ENCODE data around the gene FBXL4. TPM values are rescaled to one million over a fixed set of nuclear protein-coding genes. Genes with fewer than 3 reads are reported as not detected.

FBXL4 gene
- total RNA-seq, result 10 to 100 TPM; 13.6 to 18.7 TPM
- long read RNA-seq, full-length matches to known transcripts, result 10 of 15 reads
- long read RNA-seq, partial matches to known transcripts, result 4 of 15 reads
- long read RNA-seq, other reads (novel, unspliced or antisense), result 1 of 15 reads

DNA sequence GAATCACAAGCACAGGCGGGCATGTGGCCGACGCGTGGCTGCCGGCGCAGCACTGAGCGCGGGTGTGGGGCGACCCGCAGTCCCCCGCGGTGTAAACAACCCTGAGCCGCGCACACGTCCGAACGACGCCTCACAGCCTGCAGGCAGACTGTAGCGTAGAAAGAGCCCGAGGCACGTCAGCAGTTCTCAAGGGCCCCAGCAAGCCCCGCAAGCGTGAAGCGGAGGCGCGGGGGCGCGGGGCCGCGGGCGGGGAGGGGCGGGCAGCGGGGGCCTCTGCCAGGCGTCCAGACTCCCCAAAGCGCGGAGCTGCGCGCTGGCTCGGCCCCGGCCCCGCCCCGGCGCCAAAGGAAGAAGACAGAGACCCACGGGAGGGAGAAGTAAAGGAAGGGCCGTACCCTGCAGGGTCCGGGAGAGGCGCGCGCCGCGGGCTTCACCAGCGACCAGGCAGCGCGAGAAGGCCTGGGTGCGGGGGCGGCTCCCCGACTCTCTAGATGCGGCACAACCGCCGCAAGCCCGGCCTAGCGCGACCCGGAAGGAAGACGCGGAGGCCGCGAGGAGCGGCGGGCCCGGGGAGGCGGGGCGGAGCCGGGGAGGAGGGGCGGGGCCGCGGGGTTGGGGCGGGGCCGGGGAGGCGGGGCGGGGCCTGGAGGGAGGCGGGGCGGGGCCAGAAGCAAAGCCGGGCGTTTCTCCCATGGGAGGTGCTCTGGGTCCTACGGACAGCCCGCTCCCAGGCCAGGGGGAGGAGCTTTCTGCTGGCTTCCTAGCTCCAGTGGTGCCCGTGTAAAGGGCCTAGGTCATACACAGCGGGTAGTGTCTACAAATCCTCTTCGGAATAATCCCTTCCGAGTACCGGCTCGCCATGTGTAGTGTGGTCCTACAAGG lies at the start of gene FBXL4:
TSS of gene FBXL4 (minus strand) at position 536 of the 882 bp plus-strand sequence. CDS start 20,958 bp downstream, outside the sequence.
- DNase-seq (peak; percentile 89), ATAC-seq (peak; percentile 97 to 98)
- intact Hi-C loops (cut with DNase I), result no loop called here

DNA sequence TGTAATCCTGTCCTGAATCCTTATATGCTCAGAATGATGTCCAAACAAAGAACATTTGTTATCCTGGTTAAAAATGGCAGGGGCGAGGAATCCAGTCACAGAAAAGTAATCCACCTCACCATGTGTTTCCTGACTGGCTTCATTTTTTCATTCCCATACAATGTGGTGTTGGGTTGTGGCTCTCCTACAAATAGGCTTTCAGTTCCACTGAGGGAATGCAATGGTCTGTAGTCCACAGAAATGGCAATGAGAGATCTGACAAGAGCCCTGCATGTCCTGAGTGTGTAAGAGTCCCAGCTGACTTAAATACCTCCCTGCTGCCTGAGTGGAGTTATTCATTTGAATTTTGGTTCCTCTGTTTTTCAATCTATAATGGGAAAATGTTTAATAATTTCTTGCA lies 47.4 kb upstream of the FBXL4 start:
- DNase-seq (no peak), ATAC-seq (no peak)
- intact Hi-C loops (cut with DNase I), result no loop called here

DNA sequence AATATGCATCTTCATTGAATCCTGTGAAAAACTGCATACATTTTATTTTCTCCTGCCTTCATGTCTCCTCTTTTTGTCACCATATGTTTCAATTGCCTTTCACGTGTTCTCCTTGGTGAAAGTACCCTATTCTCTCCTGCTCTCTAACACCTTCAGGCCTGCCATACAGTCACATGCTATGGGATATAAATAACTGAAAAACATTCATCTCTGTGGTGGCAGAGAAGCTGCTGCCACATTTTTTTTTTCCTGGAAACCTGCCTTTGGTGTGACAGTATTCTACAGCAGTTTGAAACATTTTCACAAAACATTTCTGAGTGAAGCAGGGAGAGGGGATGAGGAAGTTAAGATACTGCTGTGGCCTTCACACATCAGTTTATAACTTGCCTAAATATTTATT lies 44.8 kb upstream of the FBXL4 start:
- intact Hi-C loops (cut with DNase I), result no loop called here
- DNase-seq (no peak), ATAC-seq (peak; percentile 57 to 71)

DNA sequence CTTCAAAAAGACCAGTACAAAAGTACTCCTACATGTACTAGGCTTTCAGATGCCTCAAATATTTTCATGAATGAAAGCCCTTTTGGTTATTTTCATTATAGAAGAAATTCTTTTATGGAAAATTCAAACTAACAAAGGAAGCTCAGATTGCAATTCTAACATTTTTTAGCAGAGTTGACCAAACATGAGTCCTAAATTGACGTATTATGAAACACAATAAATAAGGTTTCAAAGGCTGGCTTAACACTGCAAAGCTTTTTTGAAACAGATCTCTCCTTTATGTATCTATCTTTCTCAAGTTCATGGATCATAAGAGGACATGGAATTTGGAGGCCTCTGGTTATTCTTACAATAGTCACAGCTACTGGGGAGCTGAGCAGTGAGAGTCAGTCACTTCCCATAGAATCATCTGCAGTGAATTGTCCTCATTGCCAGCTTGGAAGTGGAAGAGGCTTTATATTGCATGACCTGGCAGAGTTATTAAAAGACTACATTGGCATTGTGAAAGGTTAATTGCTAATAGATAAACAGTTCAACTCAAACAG lies 38.4 kb upstream of the FBXL4 start:
- no peak for ATAC-seq
- intact Hi-C loops (cut with DNase I), result no loop called here
- DNase-seq, result no peak

DNA sequence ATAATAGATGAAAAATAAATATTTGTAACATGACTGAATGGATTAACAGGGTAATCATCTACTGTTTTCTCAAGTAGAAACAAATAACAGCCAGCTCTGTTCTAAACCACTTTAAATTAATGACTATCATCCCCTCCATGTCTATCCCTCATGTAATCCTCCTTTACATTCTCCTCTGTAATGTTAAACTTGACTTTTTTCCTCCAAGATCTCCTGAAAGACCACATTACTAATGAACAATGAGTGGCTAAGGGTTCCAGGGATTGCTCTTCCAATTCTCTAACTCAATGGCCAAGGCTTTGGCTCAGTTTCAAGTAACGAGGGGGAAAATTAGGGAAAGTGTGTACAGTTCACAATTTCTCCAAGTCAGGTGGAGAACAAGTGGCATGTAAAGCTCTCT lies 37.6 kb upstream of the FBXL4 start:
- ATAC-seq, result no peak
- intact Hi-C loops (cut with DNase I), result no loop called here
- no peak for DNase-seq

DNA sequence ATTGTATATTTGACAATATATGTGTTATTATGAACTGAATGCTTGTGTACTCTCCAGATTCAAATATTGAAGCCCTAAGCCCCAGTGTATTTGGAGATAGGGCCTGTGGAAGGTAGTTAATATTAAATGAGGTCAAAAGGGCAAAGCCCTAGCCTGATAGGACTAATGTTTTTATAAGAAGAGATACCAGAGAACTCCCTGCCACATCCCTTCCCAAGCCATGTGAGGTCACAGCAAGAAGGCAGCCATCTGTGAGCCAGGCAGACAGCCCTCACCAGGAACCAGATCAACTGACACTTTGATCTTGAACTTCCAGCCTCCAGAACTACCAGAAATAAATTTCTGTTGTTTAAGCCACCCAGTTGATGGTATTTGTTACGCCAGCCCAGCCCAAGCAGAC lies 36.4 kb upstream of the FBXL4 start:
- no peak for ATAC-seq
- intact Hi-C loops (cut with DNase I), result no loop called here
- DNase-seq, result no peak

DNA sequence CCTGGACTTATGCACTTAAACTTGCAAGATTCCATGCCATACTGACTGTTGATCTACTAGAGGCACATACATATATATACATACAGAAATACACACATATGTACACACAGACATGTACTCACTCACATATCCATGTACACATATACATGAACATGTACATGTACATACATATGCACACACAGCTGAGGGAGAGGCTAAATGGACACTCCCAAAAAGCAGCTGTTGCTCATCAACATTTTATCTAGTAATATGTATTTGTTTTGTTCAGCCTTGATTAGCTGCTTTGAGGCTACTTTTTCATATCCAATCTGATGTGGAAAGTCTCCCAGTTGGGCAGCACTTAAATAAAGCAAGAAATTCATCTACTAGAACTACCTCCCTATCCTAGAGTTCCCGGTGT lies 33.7 kb upstream of the FBXL4 start:
- intact Hi-C loops (cut with DNase I), result no loop called here

DNA sequence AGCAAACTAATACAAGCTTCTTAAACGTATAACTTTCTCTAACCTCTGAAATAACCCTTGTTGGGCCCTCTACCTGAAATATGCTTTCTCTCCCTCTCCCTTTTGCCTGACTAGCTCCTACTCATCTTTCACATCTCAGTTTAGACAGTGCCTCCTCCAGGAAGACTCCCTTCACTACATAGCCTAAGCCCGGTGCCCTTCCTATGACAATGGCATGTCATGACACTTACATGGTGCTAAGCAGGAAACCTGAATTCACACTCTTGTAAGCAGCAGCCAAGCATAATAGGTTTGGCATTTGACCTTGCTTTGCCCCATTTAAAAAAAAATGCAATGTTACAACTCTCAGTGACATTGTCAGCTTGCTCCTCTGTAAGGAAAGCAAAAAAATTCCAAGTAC lies 33.1 kb upstream of the FBXL4 start:
- DNase-seq (no peak), ATAC-seq (no peak)
- intact Hi-C loops (cut with DNase I), result no loop called here

More for the DNA sequence above, 33.7 kb upstream of the FBXL4 start:
- ATAC-seq (no peak), DNase-seq (no peak)

DNA sequence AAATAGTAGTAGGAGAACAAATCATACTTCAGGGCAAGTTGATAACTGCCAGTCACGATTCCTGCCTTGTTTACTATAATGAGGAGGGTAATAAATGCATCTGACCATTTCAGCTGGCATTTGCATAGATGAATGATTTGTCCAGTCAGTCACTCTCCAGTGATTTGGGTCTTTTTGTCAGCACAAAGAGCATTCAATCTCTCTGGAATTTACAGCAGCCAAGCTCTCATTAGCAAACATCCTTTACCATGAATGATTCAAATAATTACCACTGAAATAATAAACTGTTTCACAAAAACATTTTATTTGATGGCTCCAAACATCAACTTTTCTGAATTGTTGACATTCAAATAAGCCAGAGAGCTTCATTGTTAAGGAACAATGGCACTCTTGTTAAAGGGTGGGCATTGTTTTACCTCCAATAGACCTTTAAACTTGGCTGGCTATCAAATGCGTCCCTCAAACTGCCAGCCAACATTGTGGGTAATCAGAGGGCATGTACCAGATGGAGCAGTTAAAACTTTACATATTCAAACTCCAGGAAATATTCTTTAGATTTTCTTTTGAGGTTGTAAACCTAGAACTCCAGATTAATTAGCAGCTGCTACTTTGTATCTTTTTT lies 30.0 kb upstream of the FBXL4 start:
- ATAC-seq (no peak), DNase-seq (no peak)
- intact Hi-C loops (cut with DNase I), result no loop called here

DNA sequence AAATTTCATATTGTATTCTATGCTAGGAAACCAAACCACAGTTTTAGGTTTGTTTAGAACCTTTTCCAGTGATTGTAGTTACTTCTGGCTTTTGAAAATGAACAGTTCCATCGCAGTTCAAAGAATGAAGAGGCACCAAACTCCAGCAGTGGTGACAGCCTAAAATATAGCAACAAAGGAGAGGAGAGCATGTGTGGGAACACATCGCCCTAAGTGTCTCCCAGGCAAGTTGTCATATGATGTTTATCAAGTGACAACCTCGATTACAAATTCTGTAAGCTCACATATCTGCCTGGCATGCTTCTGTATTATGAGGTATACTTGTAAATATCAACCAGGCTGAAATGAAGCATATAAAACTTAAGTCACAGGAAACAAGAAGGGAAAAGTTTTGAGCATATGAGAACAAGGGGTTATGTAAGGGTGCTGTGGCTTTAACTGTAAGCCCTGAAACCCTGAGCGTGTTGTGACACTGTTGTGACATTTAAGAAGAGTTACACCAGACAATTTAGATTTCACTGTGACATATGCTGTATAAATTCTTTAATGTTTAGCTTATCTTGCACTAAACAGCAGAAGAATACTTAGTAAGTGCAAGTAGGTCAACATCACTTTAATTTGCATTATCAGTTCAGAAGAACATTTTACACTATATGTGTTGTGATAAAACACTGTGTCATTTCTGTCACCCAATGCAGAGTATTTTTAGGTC lies 29.1 kb upstream of the FBXL4 start:
- DNase-seq (no peak), ATAC-seq (peak; percentile 17 to 41)
- intact Hi-C loops (cut with DNase I), result no loop called here

DNA sequence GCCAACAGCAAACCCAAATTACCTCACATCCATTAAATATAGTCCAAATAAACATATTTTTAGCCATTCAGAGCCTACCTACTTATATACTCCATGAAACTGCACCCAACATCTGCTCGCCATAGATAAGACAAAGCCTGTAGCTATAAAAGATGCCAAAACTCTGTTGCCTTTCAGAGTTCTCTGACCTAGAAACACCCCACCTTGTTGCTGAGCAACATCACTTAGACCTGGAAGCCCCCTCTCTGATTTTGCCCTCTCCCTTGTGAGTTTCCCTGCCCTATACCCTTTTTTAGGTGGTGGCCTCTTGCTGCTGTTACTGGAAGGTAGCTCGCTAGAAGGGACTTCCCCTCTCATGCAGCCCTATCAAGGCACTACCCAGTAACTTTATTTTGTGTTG lies 27.7 kb upstream of the FBXL4 start:
- intact Hi-C loops (cut with DNase I), result no loop called here
- no peak for ATAC-seq
- DNase-seq, result no peak

DNA sequence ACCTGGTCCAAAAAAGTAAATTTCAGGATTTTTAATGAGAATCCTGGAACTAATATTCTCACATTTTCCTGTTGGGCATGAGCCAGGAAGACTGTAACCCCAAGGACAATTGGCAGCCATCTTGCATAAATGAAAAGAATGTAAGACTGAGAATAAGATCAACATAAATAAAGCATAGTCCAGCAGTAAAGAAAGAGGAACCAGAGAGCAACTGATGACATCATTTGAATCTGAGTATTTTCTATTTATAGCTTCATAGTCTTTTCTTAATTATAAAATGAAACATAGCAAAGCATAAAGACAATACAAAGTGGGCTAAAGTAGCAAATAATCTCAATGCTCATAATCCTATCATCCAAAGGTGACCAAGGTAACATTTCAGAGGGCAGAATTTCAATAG lies 26.6 kb upstream of the FBXL4 start:
- ATAC-seq (no peak), DNase-seq (no peak)
- intact Hi-C loops (cut with DNase I), result no loop called here

DNA sequence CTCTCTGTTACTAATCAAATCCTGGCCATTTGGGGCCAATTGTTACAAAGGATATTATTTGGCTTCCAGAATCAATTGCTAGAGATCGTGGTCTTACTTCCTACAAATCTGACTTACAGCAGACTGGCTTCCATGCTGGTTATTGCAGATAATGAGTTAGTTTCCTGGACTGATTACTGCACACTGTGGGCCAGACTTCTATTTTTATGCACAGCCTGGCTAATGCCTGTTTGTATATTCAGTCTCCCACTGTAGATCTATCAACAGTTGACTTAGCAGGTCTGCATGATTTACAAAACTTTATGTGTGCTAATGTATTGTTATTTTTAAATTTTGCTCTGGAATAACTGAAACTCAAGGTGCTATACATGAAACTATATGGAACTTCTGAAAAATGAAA lies 25.8 kb upstream of the FBXL4 start:
- ATAC-seq (no peak), DNase-seq (no peak)
- intact Hi-C loops (cut with DNase I), result no loop called here

DNA sequence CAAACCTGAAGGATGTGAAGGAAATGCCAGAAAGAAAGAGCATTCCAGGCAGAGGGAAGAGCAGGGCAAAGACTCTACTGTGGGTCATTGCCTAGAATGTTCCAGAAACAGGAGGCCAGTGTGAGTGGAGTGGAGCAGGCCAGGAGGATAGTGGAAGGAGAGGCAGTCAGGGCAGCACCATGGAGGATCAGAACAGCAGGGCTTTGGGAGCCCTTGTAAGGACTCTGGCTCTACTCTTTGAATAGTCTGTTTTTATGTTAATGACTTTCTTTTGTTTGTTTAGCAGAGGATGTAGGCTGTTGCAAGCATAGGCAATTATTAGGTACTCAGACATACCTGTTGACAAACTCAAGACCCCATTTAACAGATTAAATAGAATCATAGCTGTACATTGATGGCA lies 23.6 kb upstream of the FBXL4 start:
- DNase-seq, result no peak
- no peak for ATAC-seq
- intact Hi-C loops (cut with DNase I), result no loop called here

DNA sequence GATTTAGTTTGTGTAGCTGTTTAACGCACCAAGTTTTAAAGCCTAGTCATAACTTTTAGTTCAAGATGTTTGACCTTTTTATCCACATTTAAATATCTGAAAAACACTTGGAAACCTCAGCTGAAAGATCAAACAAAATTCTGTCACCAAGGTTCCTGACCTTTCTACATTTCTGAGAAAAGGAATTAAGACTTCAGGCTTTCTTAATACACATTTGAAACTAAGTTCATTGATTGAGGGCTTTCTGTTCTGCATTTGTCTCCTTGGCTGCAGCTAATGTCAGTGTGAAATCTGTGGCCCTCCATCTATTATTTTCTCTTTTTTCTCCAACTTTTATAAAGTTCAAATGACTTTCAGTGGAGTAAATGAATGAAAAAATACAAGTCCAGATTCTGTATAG lies 22.7 kb upstream of the FBXL4 start:
- ATAC-seq, result no peak
- intact Hi-C loops (cut with DNase I), result no loop called here
- no peak for DNase-seq

DNA sequence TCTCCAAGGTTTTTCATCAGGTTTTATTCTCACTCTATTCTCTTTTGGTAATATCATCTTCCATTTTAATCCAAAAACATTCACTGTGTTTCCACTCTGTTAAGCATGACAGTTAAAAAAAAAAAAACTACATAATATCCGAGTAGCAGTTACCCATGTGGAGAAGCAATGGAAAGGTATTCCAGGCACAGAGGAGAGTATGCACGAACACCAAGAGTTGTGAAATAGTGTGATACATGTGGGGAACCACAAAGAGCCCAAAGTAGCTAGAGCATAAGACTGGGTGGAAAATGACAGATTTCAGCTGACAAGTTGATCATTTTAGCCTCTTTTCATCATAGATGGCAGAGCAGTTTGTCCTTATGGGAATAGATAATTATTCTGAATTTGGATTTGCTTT lies 19.9 kb upstream of the FBXL4 start:
- no peak for DNase-seq
- ATAC-seq, result no peak
- intact Hi-C loops (cut with DNase I), result no loop called here

DNA sequence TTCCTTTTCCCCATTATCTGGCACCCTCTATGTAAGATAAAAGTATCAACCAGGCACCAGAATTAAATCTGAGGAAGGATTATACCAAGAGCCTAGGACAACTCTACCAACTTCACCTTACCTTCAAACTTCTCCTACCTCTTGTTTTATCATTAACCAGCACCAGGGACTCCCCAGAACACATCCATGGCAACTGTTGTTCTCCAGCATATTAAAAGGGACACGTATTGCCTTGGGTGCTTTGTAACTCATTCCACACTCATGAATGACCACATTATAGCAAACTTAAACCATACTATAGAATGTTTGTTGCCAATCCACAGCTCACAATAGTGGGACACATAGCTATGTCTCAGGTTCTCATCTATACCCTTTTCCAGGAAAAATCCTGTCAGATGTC lies 11.9 kb upstream of the FBXL4 start:
- no peak for ATAC-seq
- intact Hi-C loops (cut with DNase I), result no loop called here
- no peak for DNase-seq

DNA sequence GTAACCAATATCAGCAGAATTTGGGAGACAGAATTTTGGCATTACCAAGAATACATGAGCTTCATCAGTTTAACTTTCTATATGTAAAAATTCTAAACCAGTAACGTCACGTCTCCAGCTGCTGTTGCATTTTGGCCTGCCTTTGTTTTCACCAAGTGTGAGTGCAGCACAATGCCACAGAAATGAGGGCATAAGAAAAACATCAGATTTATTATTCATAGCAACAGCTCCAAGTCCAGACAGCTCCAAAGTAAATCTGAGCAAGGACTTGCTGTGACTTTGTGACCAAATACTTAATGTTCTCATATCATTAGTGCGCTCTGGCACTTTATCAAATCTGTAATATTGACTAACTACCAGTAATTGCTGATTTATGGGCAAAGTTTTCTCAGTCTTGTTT lies 11.0 kb upstream of the FBXL4 start:
- intact Hi-C loops (cut with DNase I), result no loop called here
- ATAC-seq, result no peak
- DNase-seq, result no peak

DNA sequence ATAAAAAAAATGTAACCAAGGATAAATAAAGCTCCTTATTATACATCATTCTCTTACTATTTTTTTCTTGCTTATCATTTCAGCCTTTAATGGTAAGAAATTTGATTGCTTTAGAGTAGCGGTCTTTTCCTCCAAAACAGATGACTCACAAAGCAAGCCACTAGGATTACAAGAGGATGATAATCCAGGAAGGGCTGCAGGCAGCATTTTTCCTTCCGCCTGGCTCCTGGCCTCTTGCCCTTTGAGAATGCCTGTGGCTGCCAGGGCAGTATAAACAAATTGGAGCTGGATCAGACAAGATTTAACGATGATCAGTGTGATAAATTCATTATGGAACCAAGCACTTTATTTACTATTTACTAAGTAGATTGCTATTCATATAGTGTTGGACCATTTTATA lies 9.7 kb upstream of the FBXL4 start:
- ATAC-seq (no peak), DNase-seq (no peak)
- intact Hi-C loops (cut with DNase I), result no loop called here

DNA sequence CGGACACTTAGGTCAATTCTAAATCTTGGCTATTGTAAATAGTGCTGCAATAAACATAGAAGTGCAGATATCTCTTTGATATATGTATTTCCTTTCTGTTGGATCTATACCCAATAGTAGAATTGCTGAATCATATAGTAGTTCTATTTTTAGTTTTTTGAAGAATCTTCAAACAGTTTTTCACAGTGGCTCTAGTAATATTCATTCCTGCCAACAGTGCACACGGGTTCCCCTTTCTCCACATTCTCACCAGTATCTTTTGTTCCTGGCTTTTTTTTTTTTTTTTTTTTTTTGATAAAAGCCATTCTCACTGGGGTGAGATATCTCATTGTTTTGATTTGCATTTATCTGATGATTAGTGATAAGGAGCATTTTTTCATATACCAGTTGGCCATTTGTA lies 1.8 kb upstream of the FBXL4 start:
- intact Hi-C loops (cut with DNase I), result no loop called here
- ATAC-seq (no peak), DNase-seq (no peak)
